ENCODE measurements around the gene VPS9D1. TPM values are rescaled to one million over a fixed set of nuclear protein-coding genes. Genes with fewer than 3 reads are reported as not detected.
"Not testable (repeated sequence)": the region's sequence is repeated elsewhere in the genome, so short reads cannot be mapped to it uniquely, and the experiment has no call there.

Gene VPS9D1
- total RNA-seq, 1 donor from 2014 or later: 12.2 TPM

GRCh38 chr16:89670496-89671431 is 49.9 kb downstream of the VPS9D1 start:
- H3K4me3 Mint-ChIP-seq (ENCODE audit: unreplicated experiment): no peak overlapping the region
- H3K4me1 Mint-ChIP-seq (ENCODE audit: unreplicated experiment): no peaks in the 10 kb centered on the region
- H3K9me3 Mint-ChIP-seq (ENCODE audit: unreplicated experiment): no peaks in the 10 kb centered on the region
- H3K36me3 Mint-ChIP-seq (ENCODE audit: low read depth, unreplicated experiment): peaks cover 35% of the 10 kb centered on the region
- H3K27me3 Mint-ChIP-seq (ENCODE audit: unreplicated experiment): peaks cover 2% of the 10 kb centered on the region
- no peak for DNase-seq (ENCODE audit: low spot score)
- no peak for TF ChIP-seq CTCF (IDR thresholded peaks at IDR 0.05; ENCODE audit: unreplicated experiment)
- H3K27ac Mint-ChIP-seq (ENCODE audit: unreplicated experiment): no peak overlapping the region

GRCh38 chr16:89669755-89670154 is 50.9 kb downstream of the VPS9D1 start:
- Mint-ChIP-seq H3K9me3 (ENCODE audit: unreplicated experiment) (no peaks in the 10 kb centered on the region), H3K27me3 (ENCODE audit: unreplicated experiment) (peaks cover 2% of the 10 kb centered on the region), H3K27ac (ENCODE audit: unreplicated experiment) (no peak overlapping the region), H3K36me3 (ENCODE audit: low read depth, unreplicated experiment) (peaks cover 37% of the 10 kb centered on the region), H3K4me1 (ENCODE audit: unreplicated experiment) (no peaks in the 10 kb centered on the region), H3K4me3 (ENCODE audit: unreplicated experiment) (no peak overlapping the region)
- no peak for TF ChIP-seq CTCF (IDR thresholded peaks at IDR 0.05; ENCODE audit: unreplicated experiment)
- DNase-seq (ENCODE audit: low spot score): no peak

GRCh38 chr16:89668790-89669158 is 51.9 kb downstream of the VPS9D1 start:
- H3K9me3 Mint-ChIP-seq (ENCODE audit: unreplicated experiment): no peaks in the 10 kb centered on the region
- H3K4me3 Mint-ChIP-seq (ENCODE audit: unreplicated experiment): no peak overlapping the region
- no peak overlapping the region for H3K27ac Mint-ChIP-seq (ENCODE audit: unreplicated experiment)
- DNase-seq (ENCODE audit: low spot score): no peak
- H3K4me1 Mint-ChIP-seq (ENCODE audit: unreplicated experiment): no peaks in the 10 kb centered on the region
- no peak for TF ChIP-seq CTCF (IDR thresholded peaks at IDR 0.05; ENCODE audit: unreplicated experiment)
- peaks cover 43% of the 10 kb centered on the region for H3K36me3 Mint-ChIP-seq (ENCODE audit: low read depth, unreplicated experiment)
- H3K27me3 Mint-ChIP-seq (ENCODE audit: unreplicated experiment): peaks cover 4% of the 10 kb centered on the region

GRCh38 chr16:89667633-89668032 is 53.1 kb downstream of the VPS9D1 start:
- no peak overlapping the region for H3K4me3 Mint-ChIP-seq (ENCODE audit: unreplicated experiment)
- no peaks in the 10 kb centered on the region for H3K4me1 Mint-ChIP-seq (ENCODE audit: unreplicated experiment)
- H3K9me3 Mint-ChIP-seq (ENCODE audit: unreplicated experiment): no peaks in the 10 kb centered on the region
- no peak for TF ChIP-seq CTCF (IDR thresholded peaks at IDR 0.05; ENCODE audit: unreplicated experiment)
- H3K27me3 Mint-ChIP-seq (ENCODE audit: unreplicated experiment): peaks cover 4% of the 10 kb centered on the region
- peaks cover 43% of the 10 kb centered on the region for H3K36me3 Mint-ChIP-seq (ENCODE audit: low read depth, unreplicated experiment)
- DNase-seq (ENCODE audit: low spot score): no peak
- H3K27ac Mint-ChIP-seq (ENCODE audit: unreplicated experiment): no peak overlapping the region

GRCh38 chr16:89667000-89667399 is 53.7 kb downstream of the VPS9D1 start:
- H3K36me3 Mint-ChIP-seq (ENCODE audit: low read depth, unreplicated experiment): peaks cover 42% of the 10 kb centered on the region
- not testable (repeated sequence) for DNase-seq (ENCODE audit: low spot score); H3K27me3 Mint-ChIP-seq (ENCODE audit: unreplicated experiment); H3K4me3 Mint-ChIP-seq (ENCODE audit: unreplicated experiment); H3K4me1 Mint-ChIP-seq (ENCODE audit: unreplicated experiment); H3K9me3 Mint-ChIP-seq (ENCODE audit: unreplicated experiment); H3K27ac Mint-ChIP-seq (ENCODE audit: unreplicated experiment)

GRCh38 chr16:89664238-89664637 is 56.5 kb downstream of the VPS9D1 start:
- H3K27me3 Mint-ChIP-seq (ENCODE audit: unreplicated experiment); H3K4me1 Mint-ChIP-seq (ENCODE audit: unreplicated experiment); H3K27ac Mint-ChIP-seq (ENCODE audit: unreplicated experiment); H3K9me3 Mint-ChIP-seq (ENCODE audit: unreplicated experiment); DNase-seq (ENCODE audit: low spot score): not testable (repeated sequence)
- Mint-ChIP-seq H3K4me3 (ENCODE audit: unreplicated experiment) (peak overlapping the region; percentile 50), H3K36me3 (ENCODE audit: low read depth, unreplicated experiment) (peaks cover 59% of the 10 kb centered on the region)

Data from endothelial cell (in vitro differentiated cells).